ENCODE results near the gene LANCL2.

LANCL2 gene

GRCh38 chr7:55335786-55336185 is 29.4 kb upstream of the LANCL2 start:
- Histone ChIP-seq H3K27ac (no peak overlapping the region), H3K36me3 (no peaks in the 10 kb centered on the region), H3K4me1 (no peaks in the 10 kb centered on the region), H3K27me3 (peaks cover 0 to 8% of the 10 kb centered on the region in 2 donors), H3K4me3 (no peak overlapping the region), H3K9me3 (no peaks in the 10 kb centered on the region)
- no peak for TF ChIP-seq CTCF (IDR thresholded peaks at IDR 0.05)
- intact Hi-C loops (cut with DNase I; ENCODE audit: low total_unique reads), result no loop called here
- DNase-seq, result no peak

GRCh38 chr7:55336540-55336939 is 28.6 kb upstream of the LANCL2 start:
- no peaks in the 10 kb centered on the region for H3K4me1 ChIP-seq
- no peaks in the 10 kb centered on the region for H3K9me3 ChIP-seq
- H3K27ac ChIP-seq, result no peak overlapping the region
- H3K36me3 ChIP-seq, result no peaks in the 10 kb centered on the region
- H3K4me3 ChIP-seq, result no peak overlapping the region
- DNase-seq, result no peak
- intact Hi-C loops (cut with DNase I; ENCODE audit: low total_unique reads), result no loop called here
- H3K27me3 ChIP-seq, result peaks cover 0 to 8% of the 10 kb centered on the region in 2 donors
- TF ChIP-seq CTCF (IDR thresholded peaks at IDR 0.05), result no peak

GRCh38 chr7:55339033-55340000 is 25.8 kb upstream of the LANCL2 start:
- Histone ChIP-seq H3K36me3 (no peaks in the 10 kb centered on the region), H3K27ac (no peak overlapping the region), H3K27me3 (peaks cover 0 to 13% of the 10 kb centered on the region in 2 donors), H3K9me3 (no peaks in the 10 kb centered on the region), H3K4me3 (no peak overlapping the region), H3K4me1 (no peaks in the 10 kb centered on the region)
- DNase-seq, result no peak
- no peak for TF ChIP-seq CTCF (IDR thresholded peaks at IDR 0.05)
- intact Hi-C loops (cut with DNase I; ENCODE audit: low total_unique reads), result no loop called here

- H3K27me3 ChIP-seq, result peaks cover 0 to 17% of the 10 kb centered on the region in 2 donors
- intact Hi-C loops (cut with DNase I; ENCODE audit: low total_unique reads), result no loop called here
- no peak for DNase-seq
- no peak overlapping the region for H3K27ac ChIP-seq
- H3K4me1 ChIP-seq, result no peaks in the 10 kb centered on the region
- no peaks in the 10 kb centered on the region for H3K9me3 ChIP-seq
- no peaks in the 10 kb centered on the region for H3K36me3 ChIP-seq
- TF ChIP-seq CTCF (IDR thresholded peaks at IDR 0.05), result no peak
- no peak overlapping the region for H3K4me3 ChIP-seq
Observed at GRCh38 chr7:55342216-55342871, 22.8 kb upstream of the LANCL2 start.

DNA sequence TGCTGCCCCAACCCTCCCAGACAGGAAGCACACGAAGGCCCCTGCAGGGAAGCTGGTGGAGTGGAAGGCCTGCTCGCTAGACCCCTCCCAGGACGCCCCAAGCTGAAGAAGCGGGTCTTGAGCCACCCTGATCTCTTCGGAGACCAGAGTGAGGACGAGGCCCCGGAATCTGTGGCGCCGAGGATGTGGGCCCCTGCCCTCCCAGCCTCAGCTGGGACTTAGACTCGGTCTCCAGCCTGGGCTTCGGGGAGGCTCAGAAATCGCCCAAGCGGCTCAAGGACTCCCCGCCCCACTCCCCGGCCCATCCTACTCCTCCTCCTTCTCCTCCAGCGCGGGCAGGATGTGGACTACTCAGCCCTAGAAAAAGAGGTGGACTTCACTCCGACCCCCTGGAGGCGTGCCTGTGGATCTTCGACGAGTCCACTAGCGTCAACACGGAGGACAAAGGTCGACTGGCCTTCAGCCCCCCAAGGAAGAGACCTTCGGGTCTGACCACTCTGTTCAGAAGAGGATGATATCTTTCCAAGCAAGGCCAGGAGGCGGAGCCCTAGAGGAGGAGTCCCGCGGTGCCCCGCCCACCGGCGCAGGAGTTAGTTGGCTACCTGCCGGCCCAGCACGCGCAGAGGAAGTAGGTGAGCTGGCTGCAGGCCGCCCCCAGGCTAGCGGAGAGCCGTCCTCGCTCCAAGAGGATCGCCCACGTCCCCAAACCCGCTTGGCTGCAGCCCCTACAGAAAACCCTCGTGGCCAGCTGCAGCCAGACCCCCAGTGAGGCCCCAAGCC is 21.9 kb upstream of the LANCL2 start:
- intact Hi-C loops (cut with DNase I; ENCODE audit: low total_unique reads), result no loop called here
- H3K9me3 ChIP-seq, result no peaks in the 10 kb centered on the region
- DNase-seq, result no peak
- TF ChIP-seq CTCF (IDR thresholded peaks at IDR 0.05), result no peak
- H3K27ac ChIP-seq, result no peak overlapping the region
- no peak overlapping the region for H3K4me3 ChIP-seq
- H3K4me1 ChIP-seq, result no peaks in the 10 kb centered on the region
- no peaks in the 10 kb centered on the region for H3K36me3 ChIP-seq
- H3K27me3 ChIP-seq, result peaks cover 0 to 17% of the 10 kb centered on the region in 2 donors
